ENCODE data around the gene SKP1.

DNA sequence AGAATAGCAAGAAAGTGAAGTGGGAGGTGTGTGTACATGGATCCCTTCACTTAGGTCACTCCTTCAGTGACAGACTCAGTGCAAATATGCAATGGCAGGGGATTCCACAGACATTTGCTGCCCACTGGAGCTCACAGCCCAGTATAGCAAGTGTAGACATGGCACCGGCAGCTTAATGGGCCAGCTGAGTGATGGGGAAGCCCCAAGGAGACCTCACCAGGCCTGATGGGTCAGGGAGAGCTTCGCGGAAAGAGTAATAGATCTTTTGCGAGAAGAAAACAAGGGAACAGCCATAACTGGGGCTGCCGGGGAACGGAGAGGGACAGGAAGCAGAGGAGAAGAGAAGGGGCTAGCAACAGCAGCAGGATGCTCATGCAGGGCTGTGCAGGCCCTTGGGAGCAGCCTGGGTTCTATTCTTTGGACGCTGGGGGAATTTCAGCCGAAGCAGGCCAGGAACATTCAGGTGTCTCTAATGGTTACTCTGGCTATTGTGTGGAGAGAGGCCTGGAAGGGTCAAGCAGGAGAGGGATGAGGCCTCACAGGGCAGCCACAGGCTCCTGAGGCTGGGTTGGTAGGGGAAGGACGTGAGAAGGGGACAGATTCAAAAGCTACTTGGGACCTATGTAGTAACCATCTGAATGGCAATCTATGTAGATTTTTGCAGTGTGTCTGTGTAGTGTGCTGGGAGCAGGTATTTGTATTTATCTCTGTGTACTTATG, 35.3 kb downstream of the SKP1 start:
- TF ChIP-seq POLR2A (IDR thresholded peaks at IDR 0.05; ENCODE audit: low read depth, low read length) (peak; percentile 17; the same call in 1 of the 2 replicates), POLR2AphosphoS5 (IDR thresholded peaks at IDR 0.05; ENCODE audit: low read depth, low read length) (no peak; the same call in 1 of the 2 replicates), TAF1 (IDR thresholded peaks at IDR 0.05; ENCODE audit: low read depth, low read length) (no peak)

Data from GM12891 (cell line).